Astrocyte of the spinal cord (primary cell): ENCODE measurements around the gene DPRX.

Experiments
- DNase-seq: peaks from one replicate; pipeline ENCODE4 v3.0.0; 2011; ENCODE audit warnings: low read depth, low spot score
- H3K4me3 ChIP-seq: 2 replicates; pipeline ENCODE4 v1.5.1; 2011; ENCODE audit warnings: low read depth, mild to moderate bottlenecking, low read length, moderate library complexity
- in situ Hi-C: cut with HindIII; loops from 2 replicates; pipeline ENCODE4 v1.10.0; 2017; ENCODE audit warnings: low sequenced_read_pairs
- TF ChIP-seq, protein P1 (sequence below): IDR thresholded peaks from 2 replicates; pipeline ENCODE4 v1.5.1; 2012; ENCODE audit warnings: low read depth, mild to moderate bottlenecking, low read length, inconsistent platforms

Gene DPRX

DNA sequence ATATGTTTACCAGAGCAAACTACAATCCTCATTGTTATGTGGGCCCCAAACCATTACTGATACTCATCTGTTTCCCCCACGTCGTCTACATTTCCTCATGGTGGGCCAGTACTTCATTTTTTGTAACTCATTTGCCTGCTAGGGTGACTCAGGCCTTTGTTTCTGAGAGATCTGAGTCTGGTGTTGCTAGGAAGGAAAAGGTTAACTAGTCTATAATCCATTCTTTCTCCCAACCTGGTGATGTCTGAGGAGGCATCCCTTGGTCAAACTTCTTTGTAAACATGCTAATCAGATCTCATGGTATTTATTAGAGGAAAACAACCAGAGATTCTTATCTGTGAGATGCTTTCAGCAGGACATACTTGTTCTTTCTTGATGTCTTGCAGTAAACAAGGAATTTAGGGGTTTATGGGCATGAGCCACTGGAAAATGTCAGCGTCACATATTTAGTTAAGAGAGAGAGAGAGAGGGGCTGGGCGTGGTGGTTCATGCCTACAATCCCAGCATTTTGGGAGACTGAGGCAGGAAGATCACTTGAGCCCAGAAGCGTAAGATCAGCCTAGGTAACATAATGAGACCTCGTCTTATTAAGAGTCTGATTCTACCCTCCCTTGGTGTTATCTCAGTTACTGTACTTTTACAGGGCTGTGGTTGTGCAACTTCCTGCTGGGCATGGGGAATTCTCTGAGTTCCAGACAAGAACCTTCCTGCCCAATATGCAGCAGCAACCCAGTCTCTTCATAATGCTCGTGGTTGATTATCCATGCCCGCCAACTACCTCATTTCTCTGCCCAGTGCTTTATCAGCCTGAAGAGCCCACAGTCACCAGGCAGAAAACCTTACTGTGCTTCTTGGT lies 9.7 kb upstream of the DPRX start:
- H3K4me3 ChIP-seq, result no peak overlapping the region
- DNase-seq, result no peak
- TF ChIP-seq, protein P1, sequence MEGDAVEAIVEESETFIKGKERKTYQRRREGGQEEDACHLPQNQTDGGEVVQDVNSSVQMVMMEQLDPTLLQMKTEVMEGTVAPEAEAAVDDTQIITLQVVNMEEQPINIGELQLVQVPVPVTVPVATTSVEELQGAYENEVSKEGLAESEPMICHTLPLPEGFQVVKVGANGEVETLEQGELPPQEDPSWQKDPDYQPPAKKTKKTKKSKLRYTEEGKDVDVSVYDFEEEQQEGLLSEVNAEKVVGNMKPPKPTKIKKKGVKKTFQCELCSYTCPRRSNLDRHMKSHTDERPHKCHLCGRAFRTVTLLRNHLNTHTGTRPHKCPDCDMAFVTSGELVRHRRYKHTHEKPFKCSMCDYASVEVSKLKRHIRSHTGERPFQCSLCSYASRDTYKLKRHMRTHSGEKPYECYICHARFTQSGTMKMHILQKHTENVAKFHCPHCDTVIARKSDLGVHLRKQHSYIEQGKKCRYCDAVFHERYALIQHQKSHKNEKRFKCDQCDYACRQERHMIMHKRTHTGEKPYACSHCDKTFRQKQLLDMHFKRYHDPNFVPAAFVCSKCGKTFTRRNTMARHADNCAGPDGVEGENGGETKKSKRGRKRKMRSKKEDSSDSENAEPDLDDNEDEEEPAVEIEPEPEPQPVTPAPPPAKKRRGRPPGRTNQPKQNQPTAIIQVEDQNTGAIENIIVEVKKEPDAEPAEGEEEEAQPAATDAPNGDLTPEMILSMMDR, result no peak
- in situ Hi-C loops, result no loop called here

DNA sequence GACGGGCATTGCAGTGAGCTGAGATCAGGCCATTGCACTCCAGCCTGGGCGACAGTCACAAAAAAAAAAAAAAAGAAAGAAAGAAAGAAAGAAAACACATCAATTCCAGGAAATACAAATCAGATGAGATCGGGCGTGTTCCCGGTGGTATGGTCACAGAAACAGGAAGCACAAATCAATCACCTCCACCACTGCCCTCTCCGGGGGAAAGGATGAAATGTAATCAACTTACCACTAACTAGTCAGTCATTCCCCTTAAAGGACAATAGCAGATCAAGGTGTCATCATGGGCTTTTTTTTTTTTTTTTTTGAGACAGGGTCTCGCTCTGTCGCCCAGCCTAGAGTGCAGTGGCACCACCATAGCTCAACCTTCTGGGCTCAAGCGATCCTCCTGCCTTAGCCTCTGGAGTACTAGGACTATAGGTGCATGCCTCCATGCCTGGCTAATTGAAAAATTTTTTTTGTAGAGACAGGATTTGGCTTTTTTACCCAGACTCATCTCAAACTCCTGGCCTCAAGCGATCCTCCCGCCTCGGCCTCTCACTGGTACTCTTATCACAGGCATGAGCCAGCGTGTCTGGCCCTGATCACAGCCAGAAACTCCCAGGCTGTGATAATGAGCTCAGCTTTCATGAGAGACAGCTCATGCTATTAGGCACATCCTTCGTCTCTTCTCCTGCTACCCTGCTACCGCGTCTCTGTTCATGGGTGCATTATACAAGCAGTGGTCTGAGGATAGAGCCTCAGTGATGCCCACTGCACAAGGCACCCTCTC lies 6.8 kb upstream of the DPRX start:
- TF ChIP-seq, protein P1, result no peak
- no peak for DNase-seq
- in situ Hi-C loops, result no loop called here
- H3K4me3 ChIP-seq, result no peak overlapping the region

DNA sequence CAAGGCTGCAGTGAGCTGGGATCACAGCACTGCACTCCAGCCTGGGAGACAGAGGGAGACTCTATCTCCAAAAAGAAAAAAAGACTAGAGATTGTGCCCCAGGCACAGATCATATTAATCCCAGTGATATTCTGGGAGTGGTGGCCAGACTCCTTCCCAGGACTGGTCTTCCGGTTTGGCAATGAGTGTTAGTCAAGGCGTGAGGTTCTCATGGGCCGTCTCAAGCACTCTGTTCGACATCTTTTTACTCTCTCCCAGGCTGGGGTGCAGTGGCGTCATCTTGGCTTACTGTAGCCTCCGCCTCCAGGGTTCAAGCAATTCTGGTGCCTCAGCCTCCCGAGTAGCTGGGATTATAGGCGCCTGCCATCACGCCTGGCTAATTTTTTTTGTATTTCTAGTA lies 5.3 kb upstream of the DPRX start:
- in situ Hi-C loops, result no loop called here
- H3K4me3 ChIP-seq, result no peak overlapping the region
- TF ChIP-seq, protein P1, result no peak
- DNase-seq, result no peak

DNA sequence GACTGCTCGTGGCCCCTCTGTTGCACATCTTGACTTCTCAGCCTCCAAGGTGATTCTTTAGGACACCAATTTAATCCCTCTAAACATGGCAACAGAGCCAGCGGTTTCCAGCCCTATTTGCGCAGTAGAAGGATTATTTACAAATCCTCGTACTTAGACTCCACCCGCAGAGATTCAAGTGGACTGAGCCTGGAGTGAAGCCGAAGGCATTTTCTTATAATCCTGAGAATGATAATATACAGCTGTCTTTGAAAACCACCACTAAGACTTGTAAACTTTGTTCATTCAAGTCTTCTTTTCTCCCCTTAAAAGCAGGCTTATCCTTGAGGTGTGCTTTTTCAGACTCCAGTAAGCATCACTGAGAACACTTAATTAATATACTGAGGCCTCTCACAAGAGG lies 4.8 kb upstream of the DPRX start:
- H3K4me3 ChIP-seq, result no peak overlapping the region
- TF ChIP-seq, protein P1, result no peak
- no peak for DNase-seq
- in situ Hi-C loops, result no loop called here

DNA sequence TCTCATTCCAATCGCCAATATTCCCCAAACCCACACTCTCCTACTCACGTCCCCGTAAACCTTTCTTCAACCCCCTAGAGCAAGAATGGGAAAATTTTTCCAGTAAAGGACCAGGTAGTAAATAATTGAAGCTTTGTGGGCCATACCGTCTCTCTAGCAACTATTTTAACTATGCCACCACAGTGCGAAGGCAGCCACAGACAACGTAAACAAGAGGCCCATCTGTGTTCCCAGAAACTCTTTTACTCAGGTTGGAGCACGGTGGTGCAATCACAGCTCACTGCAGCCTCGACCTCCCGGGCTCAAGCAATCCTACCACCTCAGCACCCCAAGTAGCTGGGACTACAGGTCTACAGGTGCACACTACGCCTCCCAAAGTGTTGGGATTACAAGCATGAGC lies 3.0 kb downstream of the DPRX start:
- in situ Hi-C loops, result no loop called here
- no peak overlapping the region for H3K4me3 ChIP-seq
- DNase-seq, result no peak
- TF ChIP-seq, protein P1, result no peak

DNA sequence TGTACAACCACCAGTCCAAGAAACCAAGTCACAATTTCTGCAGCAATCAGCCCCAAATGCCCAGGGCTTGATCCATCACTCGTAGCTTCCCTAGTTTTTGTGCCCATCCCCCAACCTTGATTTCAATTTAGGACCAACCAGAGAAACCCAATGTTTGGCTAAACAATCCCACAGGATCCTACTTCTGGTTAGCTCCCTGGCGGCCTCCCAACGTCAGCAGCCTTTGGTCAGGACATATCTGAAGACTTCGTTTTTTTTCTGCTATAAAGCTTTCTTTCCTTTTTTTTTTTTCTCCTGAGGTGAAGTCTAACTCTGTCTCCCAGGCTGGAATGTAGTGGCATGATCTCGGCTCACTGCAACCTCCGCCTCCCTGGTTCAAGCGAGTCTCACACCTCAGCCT lies 7.7 kb downstream of the DPRX start:
- TF ChIP-seq, protein P1, result no peak
- in situ Hi-C loops, result no loop called here
- H3K4me3 ChIP-seq, result no peak overlapping the region
- DNase-seq, result no peak
